Liver (tissue), 9 donors: Measurements from ENCODE around the gene RPS6KA4. TPM values are rescaled to one million over a fixed set of nuclear protein-coding genes. Genes with fewer than 3 reads are reported as not detected.

ENCODE experiments used
- DNase-seq: peaks from one replicate; pipeline ENCODE4 v3.0.0-alpha.2; 2017; ENCODE audit warnings: low spot score
- H3K27ac ChIP-seq, 2 donors: one replicate each; pipeline ENCODE4 v1.7.0; 2013; ENCODE audit warnings: inconsistent platforms in 2 of 2, low read length in 2 of 2, control low read depth in 1 of 2, low read depth in 1 of 2, mild to moderate bottlenecking in 1 of 2
- H3K27me3 ChIP-seq, 4 donors: one replicate each; pipeline versions ENCODE4 v1.6.1 to v1.7.0; 2013; ENCODE audit warnings: low read length in 3 of 4, inconsistent platforms in 1 of 4, mild to moderate bottlenecking in 1 of 4, moderate library complexity in 1 of 4; ENCODE audit not compliant: control insufficient read depth in 4 of 4, insufficient read depth in 4 of 4
- H3K36me3 ChIP-seq, 4 donors: one replicate each; pipeline versions ENCODE4 v1.6.1 to v1.7.0; 2013; ENCODE audit warnings: low read length in 3 of 4, mild to moderate bottlenecking in 3 of 4, low read depth in 1 of 4, moderate library complexity in 1 of 4; ENCODE audit not compliant: control insufficient read depth in 4 of 4, insufficient read depth in 3 of 4
- H3K4me1 ChIP-seq, 4 donors: one replicate each; pipeline versions ENCODE4 v1.6.1 to v1.7.0; 2013; ENCODE audit warnings: low read length in 3 of 4, mild to moderate bottlenecking in 3 of 4, moderate library complexity in 1 of 4; ENCODE audit not compliant: control insufficient read depth in 4 of 4, insufficient read depth in 4 of 4
- H3K4me3 ChIP-seq, 3 donors: one replicate each; pipeline versions ENCODE4 v1.6.1 to v1.7.0; 2013; ENCODE audit warnings: low read length in 3 of 3, control low read depth in 1 of 3, low read depth in 1 of 3, mild to moderate bottlenecking in 1 of 3
- H3K9ac ChIP-seq, 2 donors: one replicate each; pipeline ENCODE4 v1.7.0; 2013; ENCODE audit warnings: low read length in 2 of 2, mild to moderate bottlenecking in 2 of 2, moderate library complexity in 2 of 2, control low read depth in 1 of 2, low read depth in 1 of 2
- H3K9me3 ChIP-seq, 4 donors: one replicate each; pipeline versions ENCODE4 v1.6.1 to v1.7.0; 2013; ENCODE audit warnings: low read length in 3 of 4; ENCODE audit not compliant: control insufficient read depth in 4 of 4
- CTCF ChIP-seq: fragments of 150-350 bp; IDR thresholded peaks from 2 replicates; pipeline ENCODE4 v1.5.1; 2017; ENCODE audit warnings: improper control_type of control experiment, low read depth, low read length; ENCODE audit not compliant: missing input control
- EGR1 ChIP-seq, 2 donors: IDR thresholded peaks; 2 replicates each; pipeline ENCODE4 v1.6.1; 2016 to 2018; ENCODE audit warnings: antibody characterized with exemption in 2 of 2, low read depth in 2 of 2
- FOXA1 ChIP-seq: IDR thresholded peaks from 2 replicates; pipeline ENCODE4 v1.6.1; 2016; ENCODE audit warnings: antibody characterized with exemption
- FOXA2 ChIP-seq: IDR thresholded peaks from 2 replicates; pipeline ENCODE4 v1.6.1; 2016; ENCODE audit warnings: antibody characterized with exemption
- GABPA ChIP-seq, 2 donors: IDR thresholded peaks in 1 of 2; conservative IDR thresholded peaks in 1 of 2; 2 replicates each; pipeline ENCODE4 v1.6.1; 2016; ENCODE audit warnings: antibody characterized with exemption in 2 of 2, mild to moderate bottlenecking in 1 of 2, moderate library complexity in 1 of 2
- HNF4A ChIP-seq, 2 donors: conservative IDR thresholded peaks; 2 replicates each; pipeline ENCODE4 v1.6.1; 2016; ENCODE audit warnings: antibody characterized with exemption in 2 of 2, mild to moderate bottlenecking in 2 of 2
- HNF4G ChIP-seq: IDR thresholded peaks from 2 replicates; pipeline ENCODE4 v1.6.1; 2016; ENCODE audit warnings: antibody characterized with exemption
- JUND ChIP-seq, 2 donors: IDR thresholded peaks; 2 replicates each; pipeline ENCODE4 v1.6.1; 2016; ENCODE audit warnings: antibody characterized with exemption in 2 of 2
- MAX ChIP-seq: IDR thresholded peaks from 2 replicates; pipeline ENCODE4 v1.6.1; 2016; ENCODE audit warnings: antibody characterized with exemption
- NR2F2 ChIP-seq: IDR thresholded peaks from 2 replicates; pipeline ENCODE4 v1.6.1; 2016; ENCODE audit warnings: antibody characterized with exemption
- RXRA ChIP-seq, 2 donors: IDR thresholded peaks; 2 replicates each; pipeline ENCODE4 v1.6.1; 2017 to 2018; ENCODE audit warnings: antibody characterized with exemption in 2 of 2, mild to moderate bottlenecking in 1 of 2
- SP1 ChIP-seq: IDR thresholded peaks from 2 replicates; pipeline ENCODE4 v1.6.1; 2018; ENCODE audit warnings: antibody characterized with exemption, mild to moderate bottlenecking
- TAF1 ChIP-seq: conservative IDR thresholded peaks from 2 replicates; pipeline ENCODE4 v1.6.1; 2016; ENCODE audit warnings: antibody characterized with exemption, mild to moderate bottlenecking
- YY1 ChIP-seq: IDR thresholded peaks from 2 replicates; pipeline ENCODE4 v1.6.1; 2016; ENCODE audit warnings: antibody characterized with exemption, mild to moderate bottlenecking
- ZBTB33 ChIP-seq: IDR thresholded peaks from 2 replicates; pipeline ENCODE4 v1.6.1; 2016; ENCODE audit warnings: antibody characterized with exemption
- WGBS: extraction: QIAGEN DNeasy Blood & Tissue Kit; methylation state at CpG from one replicate; pipeline ENCODE4 v1.1.7; 2013; 5-methylcytosine and 5-hydroxymethylcytosine counted together
- polyA plus RNA-seq, 2 donors: library from polyadenylated mRNA; stranded (reverse) in 1 of 2; unstranded in 1 of 2; fragments of 200-250 nt in 1 of 2; fragments of >200 nt in 1 of 2; fragmentation: Nextera tagmentation in 1 of 2; extraction: Ambion mirVana in 1 of 2; gene quantifications; one replicate each; pipeline versions ENCODE4 v1.2.1 to v1.2.3, GENCODE V29; 2013 to 2015
- total RNA-seq, 2 donors: library from RNA; depleted of rRNA; stranded (reverse); fragments of >200 nt; gene quantifications; one replicate each; pipeline ENCODE4 v1.2.3, GENCODE V29; 2014
- TF ChIP-seq, protein P1 (sequence below): IDR thresholded peaks from 2 replicates; pipeline ENCODE4 v1.6.1; 2016; ENCODE audit warnings: antibody characterized with exemption
- donor health status: healthy.
- donor health status: healthy.
- donor health status: healthy.
- donor health status: healthy.
- donor health status: healthy.

The RPS6KA4 gene
- total and polyA plus RNA-seq, 4 donors: 2.0 to 13.5 (median 10.0) TPM

- no peak for DNase-seq
- Histone ChIP-seq H3K4me1 (no peaks in the 10 kb centered on the region), H3K27ac (no peak overlapping the region), H3K9ac (no peak overlapping the region), H3K36me3 (peaks cover 23 to 35% (median 25%) of the 10 kb centered on the region in 4 donors), H3K9me3 (no peaks in the 10 kb centered on the region), H3K4me3 (no peak overlapping the region), H3K27me3 (no peaks in the 10 kb centered on the region)
- TF ChIP-seq JUND (IDR thresholded peaks at IDR 0.05): no peak
- no peak for TF ChIP-seq EGR1 (IDR thresholded peaks at IDR 0.05; ENCODE audit: low read depth in 2 of 2)
- TF ChIP-seq TAF1: no peak
- no peak for TF ChIP-seq NR2F2
- no peak for TF ChIP-seq SP1
- TF ChIP-seq MAX: no peak
- no peak for TF ChIP-seq RXRA (IDR thresholded peaks at IDR 0.05)
- TF ChIP-seq CTCF: no peak
- no peak for TF ChIP-seq HNF4A (conservative IDR thresholded peaks at IDR 0.05)
- TF ChIP-seq GABPA (IDR thresholded peaks at IDR 0.05 in 1 of 2, conservative IDR thresholded peaks at IDR 0.05 in 1 of 2): no peak
- TF ChIP-seq, protein P1, sequence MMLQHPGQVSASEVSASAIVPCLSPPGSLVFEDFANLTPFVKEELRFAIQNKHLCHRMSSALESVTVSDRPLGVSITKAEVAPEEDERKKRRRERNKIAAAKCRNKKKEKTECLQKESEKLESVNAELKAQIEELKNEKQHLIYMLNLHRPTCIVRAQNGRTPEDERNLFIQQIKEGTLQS: no peak
- 93% methylated on average over 46 of the region's 46 CpGs for WGBS
Observed at GRCh38 chr11:64367931-64368672, 9.1 kb downstream of the RPS6KA4 start.

DNA sequence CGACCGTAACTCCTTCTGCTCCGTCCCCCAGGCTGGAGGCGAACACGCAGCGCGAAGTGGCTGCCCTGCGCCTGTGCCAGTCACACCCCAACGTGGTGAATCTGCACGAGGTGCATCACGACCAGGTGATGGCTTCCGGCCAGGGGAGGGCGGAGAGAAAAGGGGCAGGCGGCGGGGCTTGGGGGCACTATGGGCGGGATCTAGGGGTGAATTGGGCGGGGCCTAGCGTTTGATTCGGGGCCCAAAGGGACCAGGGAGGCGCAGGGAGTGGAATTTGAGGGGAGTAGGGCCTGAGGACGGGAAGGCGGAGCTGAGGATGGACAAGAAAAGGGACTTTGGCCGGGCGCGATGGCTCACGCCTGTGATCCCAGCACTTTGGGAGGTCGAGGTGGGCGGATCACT is 9.7 kb downstream of the RPS6KA4 start:
- peaks cover 17 to 30% (median 23%) of the 10 kb centered on the region in 4 donors for H3K36me3 ChIP-seq
- no peaks in the 10 kb centered on the region for H3K9me3 ChIP-seq
- H3K27ac ChIP-seq: no peak overlapping the region
- no peak for DNase-seq
- no peaks in the 10 kb centered on the region for H3K4me1 ChIP-seq
- no peaks in the 10 kb centered on the region for H3K27me3 ChIP-seq
- no peak overlapping the region for H3K9ac ChIP-seq
- no peak for TF ChIP-seq ZBTB33
- TF ChIP-seq HNF4G: no peak
- no peak for TF ChIP-seq SP1
- no peak for TF ChIP-seq CTCF
- TF ChIP-seq NR2F2: no peak
- no peak for TF ChIP-seq YY1
- TF ChIP-seq RXRA (IDR thresholded peaks at IDR 0.05): no peak
- no peak for TF ChIP-seq GABPA (IDR thresholded peaks at IDR 0.05 in 1 of 2, conservative IDR thresholded peaks at IDR 0.05 in 1 of 2)
- TF ChIP-seq JUND (IDR thresholded peaks at IDR 0.05): no peak
- no peak for TF ChIP-seq FOXA1
- TF ChIP-seq, protein P1: no peak
- no peak for TF ChIP-seq EGR1 (IDR thresholded peaks at IDR 0.05; ENCODE audit: low read depth in 2 of 2)
- TF ChIP-seq TAF1: no peak
- TF ChIP-seq FOXA2: no peak
- no peak for TF ChIP-seq MAX
- WGBS: 94% methylated on average over 28 of the region's 28 CpGs
- H3K4me3 ChIP-seq: no peak overlapping the region
